GM23248 (cell line): Measurements from ENCODE around the gene TWF2.

Experiments
- EZH2 ChIP-seq: fragments of 200-600 bp; sonication (generic); IDR thresholded peaks from 2 replicates; pipeline ENCODE4 v1.6.1; 2018; ENCODE audit warnings: antibody characterized with exemption, mild to moderate bottlenecking; ENCODE audit not compliant: insufficient read depth, poor library complexity, severe bottlenecking
- EZH2phosphoT487 ChIP-seq: fragments of 200-600 bp; sonication (generic); IDR thresholded peaks from 2 replicates; pipeline ENCODE4 v1.6.1; 2018; ENCODE audit warnings: antibody characterized with exemption, moderate library complexity, mild to moderate bottlenecking, low read depth; ENCODE audit not compliant: insufficient read depth

- TF ChIP-seq EZH2 (no peak), EZH2phosphoT487 (no peak)
Measured at GRCh38 chr3:52227117-52227516, 11.8 kb downstream of the TWF2 start.
